GM13977 (cell line): Measurements from ENCODE around the gene ROBO1.

ENCODE experiments used
- DNase-seq: peaks from one replicate; pipeline ENCODE4 v3.0.0; 2012; ENCODE audit warnings: low spot score
- CTCF ChIP-seq: IDR thresholded peaks from 2 replicates; pipeline ENCODE4 v1.5.1; 2012; ENCODE audit warnings: mild to moderate bottlenecking, control low read depth; ENCODE audit not compliant: insufficient read depth; ENCODE audit errors: extremely low read depth, missing control alignments
- in situ Hi-C: fragments of 300-500 bp; cut with MboI; formaldehyde crosslinking; loops from one replicate; pipeline ENCODE4 v1.12.0; 2022; ENCODE audit warnings: low sequenced_read_pairs, low pct_unique_long_range_greater_than_20kb, mixed read lengths, inconsistent platforms; ENCODE audit not compliant: unreplicated experiment

ROBO1 gene

GRCh38 chr3:78900426-78900825 is 867.4 kb downstream of the ROBO1 start:
- DNase-seq, result no peak
- TF ChIP-seq CTCF, result no peak
- in situ Hi-C loops, result no loop called here

GRCh38 chr3:78895528-78895927 is 872.3 kb downstream of the ROBO1 start:
- no peak for DNase-seq
- TF ChIP-seq CTCF, result no peak
- in situ Hi-C loops, result no loop called here

GRCh38 chr3:78894787-78895186 is 873.0 kb downstream of the ROBO1 start:
- TF ChIP-seq CTCF, result no peak
- DNase-seq, result no peak
- in situ Hi-C loops, result no loop called here

- no peak for TF ChIP-seq CTCF
- no peak for DNase-seq
- in situ Hi-C loops, result no loop called here
Observed at GRCh38 chr3:78893161-78893560, 874.6 kb downstream of the ROBO1 start.

GRCh38 chr3:78889348-78889747 is 878.5 kb downstream of the ROBO1 start:
- no peak for DNase-seq
- TF ChIP-seq CTCF, result no peak
- in situ Hi-C loops, result no loop called here

- in situ Hi-C loops, result no loop called here
- DNase-seq, result no peak
- TF ChIP-seq CTCF, result no peak
Observed at GRCh38 chr3:78888635-78889034, 879.2 kb downstream of the ROBO1 start.

GRCh38 chr3:78887547-78888011 is 880.2 kb downstream of the ROBO1 start:
- TF ChIP-seq CTCF, result no peak
- no peak for DNase-seq

More at GRCh38 chr3:78887547-78888011, 880.2 kb downstream of the ROBO1 start:
- in situ Hi-C loops, result no loop called here
